ENCODE data around the gene ENTPD6.
"Not testable (repeated sequence)": the region's sequence is repeated elsewhere in the genome, so short reads cannot be mapped to it uniquely, and the experiment has no call there.

DNA sequence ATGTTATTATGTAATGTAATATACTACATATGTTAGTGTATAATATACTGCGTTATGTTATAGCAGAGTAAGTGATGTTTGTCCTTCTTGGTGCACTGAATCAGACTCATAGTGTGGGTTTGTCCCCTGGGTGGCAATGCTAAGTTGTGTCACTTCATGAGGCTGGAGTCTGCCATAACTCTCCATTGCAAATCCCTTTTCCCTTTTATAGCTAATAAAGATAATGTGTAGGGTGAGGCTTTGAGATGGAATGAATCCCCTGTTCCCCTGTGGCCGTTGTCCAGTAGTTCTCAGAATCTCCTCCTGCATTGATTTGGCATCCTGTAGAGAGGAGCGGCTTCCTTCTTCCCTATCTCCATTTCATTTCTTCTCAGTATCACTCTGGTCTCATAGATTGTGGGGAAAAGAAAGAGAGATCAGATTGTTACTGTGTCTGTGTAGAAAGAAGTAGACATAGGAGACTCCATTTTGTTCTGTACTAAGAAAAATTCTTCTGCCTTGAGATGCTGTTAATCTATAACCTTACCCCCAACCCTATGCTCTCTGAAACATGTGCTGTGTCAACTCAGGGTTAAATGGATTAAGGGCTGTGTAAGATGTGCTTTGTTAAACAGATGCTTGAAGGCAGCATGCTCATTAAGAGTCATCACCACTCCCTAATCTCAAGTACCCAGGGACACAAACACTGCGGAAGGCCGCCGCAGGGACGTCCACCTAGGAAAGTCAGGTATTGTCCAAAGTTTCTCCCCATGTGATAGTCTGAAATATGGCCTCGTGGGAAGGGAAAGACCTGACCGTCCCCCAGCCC lies 45.5 kb downstream of the ENTPD6 start:
- TF ChIP-seq, protein P1, sequence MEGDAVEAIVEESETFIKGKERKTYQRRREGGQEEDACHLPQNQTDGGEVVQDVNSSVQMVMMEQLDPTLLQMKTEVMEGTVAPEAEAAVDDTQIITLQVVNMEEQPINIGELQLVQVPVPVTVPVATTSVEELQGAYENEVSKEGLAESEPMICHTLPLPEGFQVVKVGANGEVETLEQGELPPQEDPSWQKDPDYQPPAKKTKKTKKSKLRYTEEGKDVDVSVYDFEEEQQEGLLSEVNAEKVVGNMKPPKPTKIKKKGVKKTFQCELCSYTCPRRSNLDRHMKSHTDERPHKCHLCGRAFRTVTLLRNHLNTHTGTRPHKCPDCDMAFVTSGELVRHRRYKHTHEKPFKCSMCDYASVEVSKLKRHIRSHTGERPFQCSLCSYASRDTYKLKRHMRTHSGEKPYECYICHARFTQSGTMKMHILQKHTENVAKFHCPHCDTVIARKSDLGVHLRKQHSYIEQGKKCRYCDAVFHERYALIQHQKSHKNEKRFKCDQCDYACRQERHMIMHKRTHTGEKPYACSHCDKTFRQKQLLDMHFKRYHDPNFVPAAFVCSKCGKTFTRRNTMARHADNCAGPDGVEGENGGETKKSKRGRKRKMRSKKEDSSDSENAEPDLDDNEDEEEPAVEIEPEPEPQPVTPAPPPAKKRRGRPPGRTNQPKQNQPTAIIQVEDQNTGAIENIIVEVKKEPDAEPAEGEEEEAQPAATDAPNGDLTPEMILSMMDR (IDR thresholded peaks at IDR 0.05; ENCODE audit: low read depth, low read length, poor library complexity, severe bottlenecking) = not testable (repeated sequence)
- not testable (repeated sequence) for TF ChIP-seq EZH2phosphoT487 (IDR thresholded peaks at IDR 0.05; ENCODE audit: borderline replicate concordance, low read length)

All from DOHH2 (cell line).